ENCODE measurements around the gene PPP6R3. TPM values are rescaled to one million over a fixed set of nuclear protein-coding genes. Genes with fewer than 3 reads are reported as not detected.

The PPP6R3 gene
- polyA plus RNA-seq, 1 donor (not counting 4 experiments of a cell fraction or from before 2014, with no cell fraction given): 50.2 TPM

DNA sequence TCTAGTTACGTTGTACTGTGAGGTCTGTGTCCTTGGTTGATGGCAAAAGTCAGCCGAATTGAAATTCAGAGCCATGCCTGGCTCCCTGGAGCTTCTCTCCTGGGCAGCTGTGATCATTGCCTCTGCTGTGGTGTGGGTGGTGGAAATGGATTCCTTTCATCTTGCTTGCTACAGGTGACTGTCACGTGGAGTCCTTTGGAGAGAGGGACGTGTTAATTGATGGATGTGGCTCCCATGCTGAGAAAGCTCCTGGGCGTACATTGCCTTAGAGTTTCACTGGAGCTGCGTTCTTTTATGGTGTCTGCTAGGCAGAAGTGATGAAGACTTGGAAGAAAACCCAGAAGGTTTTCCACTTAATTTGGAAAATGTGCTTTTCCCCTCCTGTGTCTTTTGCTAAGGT lies 41.9 kb upstream of the PPP6R3 start:
- H3K4me1 ChIP-seq (ENCODE audit: control insufficient read depth, extremely low read depth, insufficient read depth, low read length): no peaks in the 10 kb centered on the region
- H3K27me3 ChIP-seq (ENCODE audit: control insufficient read depth, extremely low read depth, insufficient read depth, low read length): no peaks in the 10 kb centered on the region
- no peak overlapping the region for H2AFZ ChIP-seq (ENCODE audit: control insufficient read depth, low read length)
- H3K79me2 ChIP-seq (ENCODE audit: control insufficient read depth, insufficient read depth, low read length): no peaks in the 10 kb centered on the region
- no peak for FAIRE-seq
- no peaks in the 10 kb centered on the region for H3K9me3 ChIP-seq (ENCODE audit: control insufficient read depth, low read depth, low read length)
- H3K4me3 ChIP-seq (ENCODE audit: control insufficient read depth in 2 of 3, extremely low read depth in 1 of 3, insufficient read depth in 2 of 3, low read depth in 1 of 3, low read length in 3 of 3): no peak overlapping the region
- H3K9ac ChIP-seq (ENCODE audit: control insufficient read depth, extremely low read depth, insufficient read depth, low read length): no peak overlapping the region
- H4K20me1 ChIP-seq (ENCODE audit: control insufficient read depth, extremely low read depth, insufficient read depth, low read length): no peaks in the 10 kb centered on the region
- dilution Hi-C loops (cut with MboI; ENCODE audit: extremely low pct_ligation_motif_present, low sequenced_read_pairs): no loop called here
- no peak overlapping the region for H3K4me2 ChIP-seq (ENCODE audit: control insufficient read depth, extremely low read depth, insufficient read depth, low read depth, low read length)
- H3K36me3 ChIP-seq (ENCODE audit: control insufficient read depth in 2 of 2, extremely low read depth in 1 of 2, insufficient read depth in 2 of 2, low read length in 2 of 2): peaks cover 10 to 18% of the 10 kb centered on the region in 2 experiments
- no peak for DNase-seq (ENCODE audit: low read depth, low spot score)
- no peak for TF ChIP-seq CTCF (optimal IDR thresholded peaks at IDR 0.05 in 1 of 3, IDR thresholded peaks at IDR 0.05 in 1 of 3, conservative IDR thresholded peaks at IDR 0.05 in 1 of 3; ENCODE audit: extremely low read depth in 1 of 3, insufficient read depth in 2 of 3, low read length in 3 of 3)
- H3K27ac ChIP-seq (ENCODE audit: control insufficient read depth, insufficient read depth, low read length): no peak overlapping the region
- H3K9me1 ChIP-seq (ENCODE audit: control insufficient read depth, extremely low read depth, insufficient read depth, low read length): no peaks in the 10 kb centered on the region

DNA sequence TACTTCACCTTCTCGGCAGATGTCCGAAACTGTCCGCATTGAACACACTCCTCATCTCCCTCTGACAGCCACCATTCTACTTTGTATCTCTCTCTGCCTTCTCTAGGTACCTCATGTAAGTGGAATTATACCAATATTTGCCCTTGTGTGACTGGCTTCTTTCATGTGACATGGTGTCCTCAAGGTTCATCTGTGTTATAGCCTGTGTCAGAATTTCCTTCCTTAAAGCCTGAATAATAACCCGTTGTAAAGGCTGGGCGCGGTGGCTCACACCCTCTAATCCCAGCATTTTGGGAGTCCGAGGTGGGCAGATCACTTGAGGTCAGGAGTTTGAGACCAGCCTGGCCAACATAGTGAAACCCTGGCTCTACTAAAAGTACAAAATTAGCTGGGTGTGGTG lies 40.4 kb upstream of the PPP6R3 start:
- no peaks in the 10 kb centered on the region for H3K4me1 ChIP-seq (ENCODE audit: control insufficient read depth, extremely low read depth, insufficient read depth, low read length)
- H3K27me3 ChIP-seq (ENCODE audit: control insufficient read depth, extremely low read depth, insufficient read depth, low read length): no peaks in the 10 kb centered on the region
- DNase-seq (ENCODE audit: low read depth, low spot score): no peak
- H4K20me1 ChIP-seq (ENCODE audit: control insufficient read depth, extremely low read depth, insufficient read depth, low read length): no peaks in the 10 kb centered on the region
- dilution Hi-C loops (cut with MboI; ENCODE audit: extremely low pct_ligation_motif_present, low sequenced_read_pairs): no loop called here
- no peaks in the 10 kb centered on the region for H3K9me3 ChIP-seq (ENCODE audit: control insufficient read depth, low read depth, low read length)
- H3K27ac ChIP-seq (ENCODE audit: control insufficient read depth, insufficient read depth, low read length): no peak overlapping the region
- no peaks in the 10 kb centered on the region for H3K9me1 ChIP-seq (ENCODE audit: control insufficient read depth, extremely low read depth, insufficient read depth, low read length)
- H2AFZ ChIP-seq (ENCODE audit: control insufficient read depth, low read length): no peak overlapping the region
- H3K36me3 ChIP-seq (ENCODE audit: control insufficient read depth in 2 of 2, extremely low read depth in 1 of 2, insufficient read depth in 2 of 2, low read length in 2 of 2): peaks cover 6 to 14% of the 10 kb centered on the region in 2 experiments
- H3K4me2 ChIP-seq (ENCODE audit: control insufficient read depth, extremely low read depth, insufficient read depth, low read depth, low read length): no peak overlapping the region
- no peak for FAIRE-seq
- H3K4me3 ChIP-seq (ENCODE audit: control insufficient read depth in 2 of 3, extremely low read depth in 1 of 3, insufficient read depth in 2 of 3, low read depth in 1 of 3, low read length in 3 of 3): no peak overlapping the region
- H3K79me2 ChIP-seq (ENCODE audit: control insufficient read depth, insufficient read depth, low read length): no peaks in the 10 kb centered on the region
- no peak for TF ChIP-seq CTCF (optimal IDR thresholded peaks at IDR 0.05 in 1 of 3, IDR thresholded peaks at IDR 0.05 in 1 of 3, conservative IDR thresholded peaks at IDR 0.05 in 1 of 3; ENCODE audit: extremely low read depth in 1 of 3, insufficient read depth in 2 of 3, low read length in 3 of 3)
- TF ChIP-seq EZH2 (IDR thresholded peaks at IDR 0.05; ENCODE audit: low read length): no peak
- H3K9ac ChIP-seq (ENCODE audit: control insufficient read depth, extremely low read depth, insufficient read depth, low read length): no peak overlapping the region
